BLaER1 (cell line): ENCODE data around the gene MAPK10.

Source experiments
- H3K27ac ChIP-seq: shearing (Covaris generic); formaldehyde crosslinking; 2 replicates; pipeline ENCODE4 v1.8.1; 2022
- H3K27me3 ChIP-seq: shearing (Covaris generic); formaldehyde crosslinking; 2 replicates; pipeline ENCODE4 v1.8.1; 2022
- H3K36me3 ChIP-seq: shearing (Covaris generic); formaldehyde crosslinking; 2 replicates; pipeline ENCODE4 v1.8.1; 2022
- H3K4me1 ChIP-seq: shearing (Covaris generic); formaldehyde crosslinking; 2 replicates; pipeline ENCODE4 v1.8.1; 2022
- H3K4me2 ChIP-seq: shearing (Covaris generic); formaldehyde crosslinking; 2 replicates; pipeline ENCODE4 v1.8.1; 2022
- H3K4me3 ChIP-seq: shearing (Covaris generic); formaldehyde crosslinking; 2 replicates; pipeline ENCODE4 v1.8.1; 2022
- H3K9ac ChIP-seq: shearing (Covaris generic); formaldehyde crosslinking; 2 replicates; pipeline ENCODE4 v1.8.1; 2022
- H3K9me3 ChIP-seq: shearing (Covaris generic); formaldehyde crosslinking; 2 replicates; pipeline ENCODE4 v1.8.1; 2022
- H4K20me1 ChIP-seq: shearing (Covaris generic); formaldehyde crosslinking; 2 replicates; pipeline ENCODE4 v1.8.1; 2022
- Cebpa-rat ChIP-seq: shearing (Covaris generic); IDR thresholded peaks from 2 replicates; pipeline ENCODE4 v1.8.1; 2022

Gene MAPK10

DNA sequence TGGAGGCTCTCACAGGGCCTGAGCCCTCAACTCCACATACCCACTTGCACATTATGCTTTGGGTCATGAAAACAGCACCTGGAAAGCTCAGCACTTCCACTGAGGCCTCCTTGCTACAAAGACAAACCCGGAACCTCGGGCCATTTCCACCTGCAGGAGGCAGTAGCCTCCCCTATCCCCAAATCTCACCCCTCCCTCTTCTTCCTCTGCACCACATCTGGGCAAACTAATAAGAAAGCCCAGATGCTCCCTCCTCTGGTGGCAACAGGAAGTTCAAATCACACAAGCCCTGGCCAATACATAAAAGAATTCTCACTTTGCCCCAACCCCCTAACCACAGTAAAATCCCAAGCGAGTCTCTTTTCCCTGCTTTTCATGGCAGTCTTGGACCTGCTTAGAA is 136.4 kb downstream of the MAPK10 start:
- H3K4me1 ChIP-seq, result no peaks in the 10 kb centered on the region
- H3K9ac ChIP-seq, result no peak overlapping the region
- H3K4me2 ChIP-seq, result no peak overlapping the region
- no peaks in the 10 kb centered on the region for H4K20me1 ChIP-seq
- H3K27ac ChIP-seq, result no peak overlapping the region
- no peaks in the 10 kb centered on the region for H3K9me3 ChIP-seq
- H3K4me3 ChIP-seq, result no peak overlapping the region
- no peaks in the 10 kb centered on the region for H3K27me3 ChIP-seq
- no peaks in the 10 kb centered on the region for H3K36me3 ChIP-seq
- no peak for TF ChIP-seq Cebpa-rat

DNA sequence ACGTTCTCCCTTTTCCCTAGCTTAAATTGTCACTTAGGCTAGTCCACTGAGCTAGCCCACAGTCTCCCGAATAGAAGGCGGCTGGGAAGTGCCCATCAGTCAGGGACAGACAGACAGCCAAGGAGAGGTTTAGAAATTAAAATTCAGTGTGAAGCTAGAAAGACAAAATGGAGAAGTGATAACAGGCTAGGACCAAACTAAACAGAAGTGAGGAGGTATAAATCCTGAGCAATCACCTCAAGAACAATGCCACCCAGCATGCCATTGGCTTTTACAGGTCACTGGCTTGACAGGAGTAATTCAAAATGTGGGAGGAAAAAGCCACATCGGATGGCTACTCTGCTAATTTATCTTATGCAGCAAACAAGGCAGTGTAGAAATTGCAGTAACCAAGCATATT is 138.9 kb downstream of the MAPK10 start:
- no peak for TF ChIP-seq Cebpa-rat
- Histone ChIP-seq H3K9me3 (no peaks in the 10 kb centered on the region), H4K20me1 (no peaks in the 10 kb centered on the region), H3K4me1 (no peaks in the 10 kb centered on the region), H3K36me3 (no peaks in the 10 kb centered on the region), H3K27ac (no peak overlapping the region), H3K4me2 (no peak overlapping the region), H3K27me3 (no peaks in the 10 kb centered on the region), H3K4me3 (no peak overlapping the region), H3K9ac (no peak overlapping the region)

DNA sequence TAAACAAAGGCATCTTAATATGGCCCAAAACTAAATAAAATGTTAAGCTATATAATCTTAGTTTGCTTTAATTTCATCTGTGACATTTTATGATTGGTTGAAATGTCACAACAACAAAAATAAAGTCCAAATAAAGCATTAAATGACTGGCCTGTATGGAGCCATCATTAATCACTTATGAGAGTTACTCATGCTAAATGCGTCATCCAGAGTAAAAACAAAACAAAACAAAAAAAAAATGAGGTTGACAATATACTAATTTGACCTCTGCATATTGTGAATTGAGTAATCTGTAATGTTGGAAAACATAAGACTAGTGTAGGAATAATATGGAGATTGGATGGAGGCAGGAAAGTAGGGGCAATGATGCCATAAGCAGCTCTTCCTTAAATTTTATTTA is 139.7 kb downstream of the MAPK10 start:
- no peak overlapping the region for H3K4me3 ChIP-seq
- no peaks in the 10 kb centered on the region for H4K20me1 ChIP-seq
- H3K27me3 ChIP-seq, result no peaks in the 10 kb centered on the region
- H3K36me3 ChIP-seq, result no peaks in the 10 kb centered on the region
- H3K4me2 ChIP-seq, result no peak overlapping the region
- H3K9me3 ChIP-seq, result no peaks in the 10 kb centered on the region
- no peak overlapping the region for H3K9ac ChIP-seq
- no peaks in the 10 kb centered on the region for H3K4me1 ChIP-seq
- no peak for TF ChIP-seq Cebpa-rat
- H3K27ac ChIP-seq, result no peak overlapping the region

DNA sequence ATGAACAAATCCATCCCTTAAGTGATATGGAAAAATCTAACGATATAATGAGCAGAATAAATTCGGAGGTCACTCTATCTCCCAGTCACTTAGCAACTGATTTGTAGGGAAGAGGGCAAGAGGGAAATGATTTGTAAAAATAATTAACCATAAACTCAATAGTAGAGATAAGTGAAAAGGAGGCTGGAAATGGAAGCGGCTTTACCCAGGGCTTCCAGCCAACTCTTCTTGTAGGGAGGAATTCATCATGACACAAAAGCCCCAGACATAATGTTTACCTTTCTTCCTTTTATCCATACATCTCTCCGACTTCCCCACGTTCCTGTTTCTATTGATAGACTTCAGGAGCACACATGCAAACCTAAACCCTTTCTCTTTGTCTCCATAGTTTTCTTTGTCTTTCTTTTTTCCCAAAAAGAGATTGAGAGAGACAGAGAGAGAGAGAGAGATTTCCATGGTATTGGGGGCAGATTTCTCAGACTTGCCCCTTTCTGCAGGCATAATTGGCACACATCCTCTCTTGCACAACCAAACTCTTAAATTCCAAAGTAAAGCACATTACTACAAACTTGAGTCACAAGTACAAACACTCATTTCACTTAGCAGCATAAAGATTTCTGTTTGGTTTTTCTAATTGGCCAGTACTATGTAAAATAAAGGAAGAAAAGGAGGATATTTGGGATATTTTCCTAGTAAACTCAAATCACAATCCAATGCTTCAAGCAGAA is 140.9 kb downstream of the MAPK10 start:
- no peak for TF ChIP-seq Cebpa-rat
- Histone ChIP-seq H3K36me3 (no peaks in the 10 kb centered on the region), H4K20me1 (no peaks in the 10 kb centered on the region), H3K4me2 (no peak overlapping the region), H3K4me1 (no peaks in the 10 kb centered on the region), H3K27ac (no peak overlapping the region), H3K9ac (no peak overlapping the region), H3K9me3 (peaks cover 4% of the 10 kb centered on the region; the same call in 1 of the 2 replicates), H3K27me3 (no peaks in the 10 kb centered on the region), H3K4me3 (no peak overlapping the region)

DNA sequence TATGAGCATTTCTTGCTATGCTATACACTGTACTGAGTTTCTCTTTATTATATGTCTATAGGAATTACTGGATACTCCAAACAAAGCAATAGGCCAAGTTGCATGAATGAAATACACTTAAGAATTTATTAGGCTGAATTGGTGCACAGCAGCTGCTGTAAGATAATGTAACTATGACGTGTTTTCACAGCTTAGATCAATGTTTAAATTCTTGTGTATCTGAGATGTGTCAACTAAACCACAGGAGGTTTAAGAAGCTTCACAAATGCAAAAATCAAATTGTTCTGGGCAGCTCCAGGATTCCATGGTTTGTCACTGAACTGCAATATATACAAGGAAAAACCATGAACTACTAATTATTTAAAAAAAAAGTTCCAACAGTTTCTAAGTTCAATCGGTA is 156.7 kb downstream of the MAPK10 start:
- no peak overlapping the region for H3K4me3 ChIP-seq
- H3K36me3 ChIP-seq, result no peaks in the 10 kb centered on the region
- H3K4me2 ChIP-seq, result no peak overlapping the region
- no peak overlapping the region for H3K27ac ChIP-seq
- H4K20me1 ChIP-seq, result no peaks in the 10 kb centered on the region
- no peak for TF ChIP-seq Cebpa-rat
- H3K27me3 ChIP-seq, result no peaks in the 10 kb centered on the region
- no peak overlapping the region for H3K9ac ChIP-seq
- H3K4me1 ChIP-seq, result no peaks in the 10 kb centered on the region
- no peaks in the 10 kb centered on the region for H3K9me3 ChIP-seq

DNA sequence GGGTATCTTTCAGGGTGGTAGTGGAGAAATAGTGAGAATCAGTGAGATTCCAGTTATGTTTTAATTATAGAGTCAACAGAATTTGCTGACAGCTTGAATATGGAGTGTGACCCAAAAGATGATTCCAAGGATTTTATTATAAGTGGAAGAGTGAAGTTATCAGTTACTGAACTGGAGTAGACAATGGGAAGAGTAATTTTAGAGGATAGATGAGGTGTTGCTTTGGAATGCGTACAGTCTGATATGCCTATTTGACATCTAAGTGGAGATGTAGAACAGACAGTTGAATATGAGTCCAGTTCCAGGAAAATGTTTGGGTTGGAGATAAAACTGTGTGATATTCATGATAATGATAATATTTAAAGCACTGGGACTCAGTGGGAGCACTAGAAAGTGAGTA is 174.2 kb downstream of the MAPK10 start:
- Histone ChIP-seq H3K27me3 (no peaks in the 10 kb centered on the region), H3K36me3 (no peaks in the 10 kb centered on the region), H3K27ac (no peak overlapping the region), H3K4me1 (no peaks in the 10 kb centered on the region), H3K4me2 (no peak overlapping the region), H3K4me3 (no peak overlapping the region), H3K9ac (no peak overlapping the region), H4K20me1 (no peaks in the 10 kb centered on the region), H3K9me3 (0 out of 2 replicates have a peak, but pooled peaks cover 6% of the 10 kb centered on the region)
- TF ChIP-seq Cebpa-rat, result no peak

DNA sequence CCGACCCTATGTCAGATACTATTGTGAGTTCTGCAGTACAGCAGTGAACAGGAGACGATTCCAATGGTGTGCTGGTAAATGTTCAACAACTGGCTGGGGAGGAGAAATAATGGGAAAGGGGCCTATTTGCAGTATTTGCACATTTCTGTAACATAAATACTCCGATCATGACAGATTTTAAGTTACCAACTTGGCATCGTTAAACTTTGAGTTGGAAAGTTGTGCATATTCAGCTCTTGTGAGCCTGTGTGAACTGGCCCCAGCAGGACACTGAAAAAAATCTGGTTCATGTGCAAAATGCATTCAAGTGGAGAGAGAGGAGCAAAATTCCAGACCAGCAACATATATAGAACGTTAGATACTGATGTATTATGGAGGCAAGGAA is 175.0 kb downstream of the MAPK10 start:
- no peaks in the 10 kb centered on the region for H3K27me3 ChIP-seq
- no peaks in the 10 kb centered on the region for H4K20me1 ChIP-seq
- TF ChIP-seq Cebpa-rat, result no peak

DNA sequence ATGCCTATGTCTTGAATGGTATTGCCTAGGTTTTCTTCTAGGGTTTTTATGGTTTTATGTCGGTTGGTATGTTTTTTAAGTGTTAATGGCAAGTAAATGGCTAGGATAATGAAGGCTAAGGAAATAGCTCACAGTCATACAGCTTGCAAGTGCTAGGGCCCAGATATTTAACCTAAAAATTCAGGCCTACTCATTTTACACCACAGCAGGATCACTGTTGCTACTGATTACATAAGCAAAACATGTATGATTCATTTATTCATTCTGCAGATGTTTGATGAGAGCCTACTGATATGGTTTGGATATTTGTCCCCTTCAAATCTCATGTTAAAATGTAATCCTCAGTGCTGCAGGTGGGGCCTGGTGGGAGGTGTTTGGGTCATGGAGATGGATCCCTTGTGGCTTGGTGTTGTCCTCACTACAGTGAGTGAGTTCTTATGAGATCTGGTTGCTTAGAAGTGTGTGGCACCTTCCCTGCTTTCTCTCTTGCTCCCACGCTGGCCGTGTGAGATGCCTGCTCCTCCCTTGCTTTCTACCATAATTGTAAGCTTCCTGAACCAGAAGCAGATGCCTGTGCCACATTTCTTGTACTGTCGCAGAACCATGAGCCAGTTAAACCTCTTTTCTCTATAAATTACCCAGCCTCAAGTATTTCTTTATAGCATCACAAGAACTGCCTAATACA is 175.5 kb downstream of the MAPK10 start:
- H3K27me3 ChIP-seq, result no peaks in the 10 kb centered on the region
- no peak for TF ChIP-seq Cebpa-rat
- no peak overlapping the region for H3K4me2 ChIP-seq
- no peak overlapping the region for H3K4me3 ChIP-seq
- H3K27ac ChIP-seq, result no peak overlapping the region
- no peaks in the 10 kb centered on the region for H3K36me3 ChIP-seq
- H3K9me3 ChIP-seq, result 0 out of 2 replicates have a peak, but pooled peaks cover 8% of the 10 kb centered on the region
- no peak overlapping the region for H3K9ac ChIP-seq
- H3K4me1 ChIP-seq, result no peaks in the 10 kb centered on the region
- H4K20me1 ChIP-seq, result no peaks in the 10 kb centered on the region

More for the DNA sequence above, 175.0 kb downstream of the MAPK10 start:
- Histone ChIP-seq H3K4me3 (no peak overlapping the region), H3K9me3 (0 out of 2 replicates have a peak, but pooled peaks cover 6% of the 10 kb centered on the region), H3K4me1 (no peaks in the 10 kb centered on the region), H3K9ac (no peak overlapping the region), H3K27ac (no peak overlapping the region), H3K4me2 (no peak overlapping the region), H3K36me3 (no peaks in the 10 kb centered on the region)

DNA sequence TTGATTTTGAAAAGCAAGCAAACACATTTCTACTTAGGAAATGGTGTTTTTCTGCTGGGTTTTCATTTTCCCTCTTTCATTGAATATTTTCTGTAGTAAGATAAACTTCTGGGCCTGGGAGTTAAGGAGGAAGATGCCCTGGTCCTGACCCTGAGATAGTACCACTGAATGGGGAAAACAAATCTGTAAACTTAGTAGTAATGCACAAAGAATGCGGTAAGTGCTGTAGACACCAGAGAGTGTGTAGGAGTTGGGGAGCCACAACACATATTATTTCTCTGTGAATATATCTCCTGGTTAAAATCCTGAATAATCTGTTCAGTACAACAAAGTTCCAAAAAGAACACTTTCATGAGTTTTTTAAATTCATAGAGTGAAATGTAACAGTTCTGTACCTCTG is 178.3 kb downstream of the MAPK10 start:
- Histone ChIP-seq H3K36me3 (no peaks in the 10 kb centered on the region), H3K4me2 (no peak overlapping the region), H4K20me1 (no peaks in the 10 kb centered on the region), H3K27me3 (no peaks in the 10 kb centered on the region), H3K9me3 (0 out of 2 replicates have a peak, but pooled peaks cover 3% of the 10 kb centered on the region), H3K9ac (no peak overlapping the region), H3K4me1 (no peaks in the 10 kb centered on the region), H3K27ac (no peak overlapping the region), H3K4me3 (no peak overlapping the region)
- no peak for TF ChIP-seq Cebpa-rat

DNA sequence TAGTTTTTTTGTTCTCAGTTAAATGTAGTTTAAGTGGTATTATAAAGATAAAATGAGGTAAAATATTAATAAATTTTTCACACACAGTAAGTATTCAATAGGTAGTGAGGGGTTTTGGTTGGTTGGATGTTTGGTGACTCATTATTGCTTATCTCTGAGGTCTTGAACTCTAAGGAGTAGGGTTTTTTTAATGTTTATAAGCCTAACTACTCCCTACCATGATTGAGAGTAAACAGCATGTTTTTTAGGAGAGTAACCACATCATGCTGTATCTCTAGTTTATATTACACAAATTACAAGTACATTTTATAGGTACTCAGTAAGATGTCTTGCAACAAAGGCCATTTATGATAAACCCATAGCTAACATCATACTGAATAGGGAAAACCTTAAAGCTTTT is 181.6 kb downstream of the MAPK10 start:
- TF ChIP-seq Cebpa-rat, result no peak
- Histone ChIP-seq H3K36me3 (no peaks in the 10 kb centered on the region), H3K27ac (no peak overlapping the region), H3K4me2 (no peak overlapping the region), H3K4me3 (no peak overlapping the region), H3K27me3 (no peaks in the 10 kb centered on the region), H3K4me1 (no peaks in the 10 kb centered on the region), H4K20me1 (no peaks in the 10 kb centered on the region), H3K9ac (no peak overlapping the region), H3K9me3 (0 out of 2 replicates have a peak, but pooled peaks cover 3% of the 10 kb centered on the region)
